H9 (cell line): ENCODE measurements around the gene SRRD. TPM values are rescaled to one million over a fixed set of nuclear protein-coding genes. Genes with fewer than 3 reads are reported as not detected.

ENCODE experiments used
- DNase-seq: peaks from one replicate; pipeline ENCODE4 v3.0.0-alpha.2; 2017
- H2AFZ ChIP-seq: one replicate; pipeline ENCODE4 v1.6.1; 2013; ENCODE audit warnings: mild to moderate bottlenecking, low read length, control low read depth, moderate library complexity
- H2AK5ac ChIP-seq: 2 replicates; pipeline ENCODE4 v1.6.1; 2013; ENCODE audit warnings: low read length, control low read depth, mixed read lengths; ENCODE audit not compliant: insufficient read length
- H2BK120ac ChIP-seq: one replicate; pipeline ENCODE4 v1.6.1; 2013; ENCODE audit warnings: low read depth, mild to moderate bottlenecking, low read length, control low read depth, inconsistent platforms; ENCODE audit not compliant: poor library complexity, severe bottlenecking
- H2BK12ac ChIP-seq: 2 replicates; pipeline ENCODE4 v1.6.1; 2013; ENCODE audit warnings: low read length, control low read depth, mixed read lengths, low read depth; ENCODE audit not compliant: insufficient read length
- H2BK15ac ChIP-seq: 2 replicates; pipeline ENCODE4 v1.6.1; 2013; ENCODE audit warnings: low read depth, low read length, control low read depth
- H2BK20ac ChIP-seq: one replicate; pipeline ENCODE4 v1.6.1; 2013; ENCODE audit warnings: low read depth, mild to moderate bottlenecking, low read length, control low read depth, inconsistent platforms; ENCODE audit not compliant: poor library complexity, severe bottlenecking
- H2BK5ac ChIP-seq: 2 replicates; pipeline ENCODE4 v1.6.1; 2013; ENCODE audit warnings: low read length, control low read depth, mixed read lengths; ENCODE audit not compliant: insufficient read length
- H3K14ac ChIP-seq: 2 replicates; pipeline ENCODE4 v1.6.1; 2013; ENCODE audit warnings: low read length, control low read depth; ENCODE audit not compliant: insufficient read depth
- H3K18ac ChIP-seq: 2 replicates; pipeline ENCODE4 v1.6.1; 2013; ENCODE audit warnings: low read depth, mild to moderate bottlenecking, mixed read lengths, low read length, control low read depth; ENCODE audit not compliant: insufficient read length
- H3K23ac ChIP-seq: 2 replicates; pipeline ENCODE4 v1.6.1; 2013; ENCODE audit warnings: low read length, control low read depth, mixed read lengths, low read depth; ENCODE audit not compliant: insufficient read length
- H3K23me2 ChIP-seq: 2 replicates; pipeline ENCODE4 v1.6.1; 2013; ENCODE audit warnings: low read depth, mild to moderate bottlenecking, mixed read lengths, low read length, control low read depth; ENCODE audit not compliant: insufficient read length, poor library complexity, severe bottlenecking
- H3K27ac ChIP-seq: 2 replicates; pipeline ENCODE4 v1.5.1; 2013; ENCODE audit warnings: low read length, control low read depth, mixed read lengths, low read depth; ENCODE audit not compliant: insufficient read length
- H3K27me3 ChIP-seq: 2 replicates; pipeline ENCODE4 v1.6.1; 2013; ENCODE audit warnings: low read length, control low read depth, inconsistent platforms; ENCODE audit not compliant: insufficient read depth
- H3K4ac ChIP-seq: 2 replicates; pipeline ENCODE4 v1.6.1; 2013; ENCODE audit warnings: low read depth, mild to moderate bottlenecking, control low read depth, inconsistent platforms, low read length, moderate library complexity
- H3K4me1 ChIP-seq: 2 replicates; pipeline ENCODE4 v1.6.1; 2013; ENCODE audit warnings: low read length, control low read depth, inconsistent platforms; ENCODE audit not compliant: insufficient read depth
- H3K4me2 ChIP-seq: 2 replicates; pipeline ENCODE4 v1.6.1; 2013; ENCODE audit warnings: low read length, control low read depth, mixed read lengths; ENCODE audit not compliant: insufficient read length, insufficient read depth
- H3K56ac ChIP-seq: 2 replicates; pipeline ENCODE4 v1.6.1; 2013; ENCODE audit warnings: low read depth, mild to moderate bottlenecking, mixed read lengths, low read length, control low read depth; ENCODE audit not compliant: insufficient read length
- H3K79me1 ChIP-seq: 2 replicates; pipeline ENCODE4 v1.6.1; 2013; ENCODE audit warnings: low read depth, mild to moderate bottlenecking, moderate library complexity, low read length, control low read depth, inconsistent platforms; ENCODE audit not compliant: insufficient read depth, poor library complexity, severe bottlenecking
- H3K79me2 ChIP-seq: 2 replicates; pipeline ENCODE4 v1.6.1; 2013; ENCODE audit warnings: low read length, control low read depth, inconsistent platforms; ENCODE audit not compliant: insufficient read depth
- H3K9ac ChIP-seq: 2 replicates; pipeline ENCODE4 v1.6.1; 2013; ENCODE audit warnings: low read length, control low read depth, mixed read lengths; ENCODE audit not compliant: insufficient read length; ENCODE audit errors: extremely low read depth
- H3K9me3 ChIP-seq: one replicate; pipeline ENCODE4 v1.6.1; 2013; ENCODE audit warnings: low read depth, low read length, inconsistent platforms; ENCODE audit not compliant: control insufficient read depth
- H3T11ph ChIP-seq: one replicate; pipeline ENCODE4 v1.6.1; 2013; ENCODE audit warnings: mild to moderate bottlenecking, low read length, control low read depth, inconsistent platforms
- H4K20me1 ChIP-seq: one replicate; pipeline ENCODE4 v1.6.1; 2013; ENCODE audit not compliant: control insufficient read depth, insufficient read length, insufficient read depth
- H4K5ac ChIP-seq: 2 replicates; pipeline ENCODE4 v1.6.1; 2013; ENCODE audit warnings: low read depth, mild to moderate bottlenecking, mixed read lengths, low read length, control low read depth; ENCODE audit not compliant: insufficient read length
- H4K8ac ChIP-seq: replicated peaks from 2 replicates; pipeline ENCODE4 v1.6.1; 2013; ENCODE audit warnings: low read length, control low read depth, mixed read lengths, low read depth; ENCODE audit not compliant: insufficient read length
- H4K91ac ChIP-seq: 2 replicates; pipeline ENCODE4 v1.6.1; 2013; ENCODE audit warnings: low read depth, mild to moderate bottlenecking, moderate library complexity, mixed read lengths, low read length, control low read depth; ENCODE audit not compliant: insufficient read length
- H3K27ac Mint-ChIP-seq, 3 experiments: 2 replicates in 2 of 3; 3 replicates in 1 of 3; pipeline ENCODE4 v1.8.0; 2020 to 2021; ENCODE audit warnings: mixed read lengths in 3 of 3, mild to moderate bottlenecking in 1 of 3, moderate library complexity in 1 of 3
- H3K27me3 Mint-ChIP-seq: 2 replicates; pipeline ENCODE4 v1.8.0; 2021; ENCODE audit warnings: low read depth, mild to moderate bottlenecking, moderate library complexity, mixed read lengths
- H3K36me3 Mint-ChIP-seq, 3 experiments: 2 replicates in 2 of 3; 3 replicates in 1 of 3; pipeline ENCODE4 v1.8.0; 2020 to 2021; ENCODE audit warnings: low read depth in 3 of 3, mixed read lengths in 3 of 3; ENCODE audit not compliant: insufficient read depth in 1 of 3
- H3K4me1 Mint-ChIP-seq, 2 experiments: 2 replicates each; pipeline ENCODE4 v1.8.0; 2020; ENCODE audit warnings: mixed read lengths in 2 of 2
- H3K4me3 Mint-ChIP-seq, 2 experiments: 2 replicates in 1 of 2; 3 replicates in 1 of 2; pipeline ENCODE4 v1.8.0; 2020 to 2021; ENCODE audit warnings: mild to moderate bottlenecking in 2 of 2, mixed read lengths in 2 of 2, moderate library complexity in 1 of 2
- H3K9me3 Mint-ChIP-seq, 2 experiments: 2 replicates in 1 of 2; 3 replicates in 1 of 2; pipeline ENCODE4 v1.8.0; 2020; ENCODE audit warnings: mild to moderate bottlenecking in 2 of 2, mixed read lengths in 2 of 2, moderate library complexity in 1 of 2
- WGBS: extraction: QIAGEN DNeasy Blood & Tissue Kit; methylation state at CpG from one replicate; pipeline ENCODE4 v1.1.7; 2013; ENCODE audit warnings: missing lambda C conversion rate, low lambda C conversion rate, mixed read lengths; ENCODE audit not compliant: insufficient read length; ENCODE audit errors: extremely low coverage; 5-methylcytosine and 5-hydroxymethylcytosine counted together
- total RNA-seq: library from RNA; stranded (reverse); gene quantifications from 2 replicates; pipeline ENCODE4 v1.2.1, GENCODE V29; 2021
- TF ChIP-seq, protein P1 (sequence below): fragments of 200-600 bp; sonication (generic); conservative IDR thresholded peaks from 3 replicates; pipeline ENCODE4 v1.8.0; 2021; ENCODE audit warnings: antibody characterized with exemption, mild to moderate bottlenecking

SRRD gene
- total RNA-seq, 1 experiment from 2014 or later, result 36.0 TPM

DNA sequence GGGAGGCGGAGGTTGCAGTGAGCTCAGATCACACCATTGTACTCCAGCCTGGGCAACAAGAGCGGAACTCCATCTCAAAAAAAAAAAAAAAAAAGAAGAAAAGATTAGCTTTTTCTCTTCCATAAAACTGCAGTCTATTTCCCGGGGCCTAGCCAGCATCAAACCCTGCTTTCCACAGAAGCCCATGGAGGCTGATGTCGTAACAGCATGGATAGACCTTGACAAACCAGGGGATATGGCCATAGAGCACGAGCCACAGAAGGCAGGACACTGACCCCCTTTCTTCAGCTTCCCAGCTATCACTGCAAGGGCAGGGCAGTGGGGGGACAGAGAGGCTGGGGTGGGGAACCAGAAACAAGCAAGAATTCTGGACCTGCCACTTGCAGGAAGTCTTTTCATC, 21.6 kb upstream of the SRRD start:
- Mint-ChIP-seq H3K4me3 (no peak overlapping the region), H3K4me1 (peaks cover 5% of the 10 kb centered on the region in 2 experiments), H3K27ac (no peak overlapping the region), H3K9me3 (no peaks in the 10 kb centered on the region), H3K27me3 (no peaks in the 10 kb centered on the region), H3K36me3 (peaks cover 25 to 69% (median 59%) of the 10 kb centered on the region in 3 experiments)
- H3K9ac ChIP-seq, result no peak overlapping the region
- H3K4me1 ChIP-seq, result no peaks in the 10 kb centered on the region
- H3K9me3 ChIP-seq, result no peaks in the 10 kb centered on the region
- H3K27ac ChIP-seq, result no peak overlapping the region
- H2BK20ac ChIP-seq, result no peak overlapping the region
- TF ChIP-seq, protein P1, sequence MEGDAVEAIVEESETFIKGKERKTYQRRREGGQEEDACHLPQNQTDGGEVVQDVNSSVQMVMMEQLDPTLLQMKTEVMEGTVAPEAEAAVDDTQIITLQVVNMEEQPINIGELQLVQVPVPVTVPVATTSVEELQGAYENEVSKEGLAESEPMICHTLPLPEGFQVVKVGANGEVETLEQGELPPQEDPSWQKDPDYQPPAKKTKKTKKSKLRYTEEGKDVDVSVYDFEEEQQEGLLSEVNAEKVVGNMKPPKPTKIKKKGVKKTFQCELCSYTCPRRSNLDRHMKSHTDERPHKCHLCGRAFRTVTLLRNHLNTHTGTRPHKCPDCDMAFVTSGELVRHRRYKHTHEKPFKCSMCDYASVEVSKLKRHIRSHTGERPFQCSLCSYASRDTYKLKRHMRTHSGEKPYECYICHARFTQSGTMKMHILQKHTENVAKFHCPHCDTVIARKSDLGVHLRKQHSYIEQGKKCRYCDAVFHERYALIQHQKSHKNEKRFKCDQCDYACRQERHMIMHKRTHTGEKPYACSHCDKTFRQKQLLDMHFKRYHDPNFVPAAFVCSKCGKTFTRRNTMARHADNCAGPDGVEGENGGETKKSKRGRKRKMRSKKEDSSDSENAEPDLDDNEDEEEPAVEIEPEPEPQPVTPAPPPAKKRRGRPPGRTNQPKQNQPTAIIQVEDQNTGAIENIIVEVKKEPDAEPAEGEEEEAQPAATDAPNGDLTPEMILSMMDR, result no peak
- H3T11ph ChIP-seq, result no peak overlapping the region
- no peak for DNase-seq
- H4K91ac ChIP-seq, result no peak overlapping the region
- H2BK15ac ChIP-seq, result no peak overlapping the region
- H3K18ac ChIP-seq, result no peak overlapping the region
- no peak overlapping the region for H3K4me2 ChIP-seq
- H3K23me2 ChIP-seq, result no peaks in the 10 kb centered on the region
- no peak overlapping the region for H2BK12ac ChIP-seq
- no peaks in the 10 kb centered on the region for H3K79me1 ChIP-seq
- no peak overlapping the region for H2BK5ac ChIP-seq
- no peak overlapping the region for H2AFZ ChIP-seq
- WGBS, result no CpG with 5 or more reads among the region's 5 CpGs
- H2AK5ac ChIP-seq, result no peak overlapping the region
- H3K23ac ChIP-seq, result no peak overlapping the region
- H3K27me3 ChIP-seq, result no peaks in the 10 kb centered on the region
- H3K4ac ChIP-seq, result no peak overlapping the region
- H3K79me2 ChIP-seq, result no peaks in the 10 kb centered on the region; the same call in 1 of the 2 replicates
- H3K56ac ChIP-seq, result no peak overlapping the region
- H3K14ac ChIP-seq, result no peak overlapping the region
- no peak overlapping the region for H2BK120ac ChIP-seq
- H4K20me1 ChIP-seq, result no peaks in the 10 kb centered on the region
- H4K8ac ChIP-seq, result no peak overlapping the region
- H4K5ac ChIP-seq, result no peak overlapping the region
